ENCODE data around the gene KIFAP3. TPM values are rescaled to one million over a fixed set of nuclear protein-coding genes. Genes with fewer than 3 reads are reported as not detected.
"Not testable (repeated sequence)": the region's sequence is repeated elsewhere in the genome, so short reads cannot be mapped to it uniquely, and the experiment has no call there.

The KIFAP3 gene
- total RNA-seq, 1 donor from 2014 or later: 15.1 TPM

DNA sequence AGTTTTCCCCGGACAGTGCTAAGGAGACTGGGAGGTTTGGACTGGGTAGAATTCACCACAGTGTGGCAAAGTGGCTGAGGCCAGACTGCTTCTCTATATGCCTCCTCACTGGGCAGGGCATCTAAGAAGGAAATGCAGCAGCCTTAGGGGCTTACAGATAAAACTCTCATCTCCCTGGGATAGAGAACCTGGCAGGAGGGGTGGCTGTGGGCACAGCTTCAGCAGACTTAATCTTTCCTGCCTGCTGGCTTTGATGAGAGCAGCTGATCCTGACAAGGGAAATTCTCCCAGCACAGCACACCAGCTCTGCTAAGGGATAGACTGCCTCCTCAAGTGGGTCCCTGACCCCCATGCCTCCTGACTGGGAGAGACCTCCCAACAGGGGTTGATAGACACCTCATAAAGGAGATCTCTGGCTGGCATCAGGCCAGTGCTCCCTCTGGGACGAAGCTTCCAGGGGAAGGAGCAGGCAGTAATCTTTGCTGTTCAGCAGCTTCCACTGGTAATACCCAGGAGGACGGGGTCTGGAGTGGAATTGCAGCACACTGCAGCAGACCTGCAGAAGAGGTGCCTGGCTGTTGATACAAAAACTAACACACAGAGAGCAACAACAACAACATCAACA, 25.2 kb downstream of the KIFAP3 start:
- Mint-ChIP-seq H3K4me1 (ENCODE audit: low read depth) (no peaks in the 10 kb centered on the region), H3K27me3 (ENCODE audit: low read depth) (no peaks in the 10 kb centered on the region), H3K27ac (no peak overlapping the region), H3K36me3 (ENCODE audit: low read depth) (peaks cover 29% of the 10 kb centered on the region), H3K4me3 (ENCODE audit: low read depth) (no peak overlapping the region), H3K9me3 (peaks cover 3% of the 10 kb centered on the region)
- DNase-seq (ENCODE audit: low spot score): no peak
- intact Hi-C loops (cut with micrococcal nuclease): no loop called here

DNA sequence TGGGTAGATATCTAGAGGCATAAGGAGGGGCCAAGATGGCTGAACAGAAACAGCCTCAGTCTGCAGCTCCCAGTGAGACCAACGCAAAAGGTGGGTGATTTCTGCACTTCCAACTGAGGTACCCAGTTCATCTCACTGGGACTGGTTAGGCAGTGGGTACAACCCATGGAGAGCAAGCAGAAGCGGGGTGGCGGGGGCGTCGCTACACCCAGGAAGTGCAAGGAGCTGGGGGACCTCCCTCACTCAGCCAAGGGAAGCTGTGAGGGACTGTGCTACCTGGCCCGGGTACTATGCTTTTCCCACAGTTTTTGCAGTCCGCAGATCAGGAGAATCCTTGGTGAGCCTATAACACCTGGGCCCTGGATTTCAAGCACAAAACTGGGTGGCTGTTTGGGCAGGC, 26.0 kb downstream of the KIFAP3 start:
- Mint-ChIP-seq H3K4me1 (ENCODE audit: low read depth) (no peaks in the 10 kb centered on the region), H3K27me3 (ENCODE audit: low read depth) (no peaks in the 10 kb centered on the region), H3K36me3 (ENCODE audit: low read depth) (peaks cover 23% of the 10 kb centered on the region), H3K27ac (no peak overlapping the region), H3K9me3 (peaks cover 3% of the 10 kb centered on the region), H3K4me3 (ENCODE audit: low read depth) (no peak overlapping the region)
- DNase-seq (ENCODE audit: low spot score): no peak
- intact Hi-C loops (cut with micrococcal nuclease): no loop called here

DNA sequence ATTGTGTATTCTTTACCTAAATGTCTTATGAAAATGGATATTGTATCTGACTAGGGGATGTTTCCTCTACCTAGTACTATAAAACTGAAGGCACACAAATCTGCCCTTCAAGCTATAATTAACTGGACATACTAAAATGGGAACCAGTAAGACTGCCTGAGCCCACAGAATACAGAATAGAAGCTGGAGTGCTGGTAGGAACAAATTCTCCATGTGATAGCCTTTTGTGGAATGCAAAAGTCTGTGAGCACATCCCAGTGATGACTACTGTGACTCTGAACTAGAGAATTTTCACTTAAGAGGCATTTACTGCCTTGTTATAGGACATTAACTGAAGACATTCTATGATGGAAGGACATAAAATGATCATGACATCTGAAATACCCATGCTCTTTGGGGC, 30.3 kb downstream of the KIFAP3 start:
- intact Hi-C loops (cut with micrococcal nuclease): no loop called here
- no peaks in the 10 kb centered on the region for H3K27me3 Mint-ChIP-seq (ENCODE audit: low read depth)
- H3K4me1 Mint-ChIP-seq (ENCODE audit: low read depth): no peaks in the 10 kb centered on the region
- no peak overlapping the region for H3K4me3 Mint-ChIP-seq (ENCODE audit: low read depth)
- H3K9me3 Mint-ChIP-seq: no peaks in the 10 kb centered on the region
- peaks cover 14% of the 10 kb centered on the region for H3K36me3 Mint-ChIP-seq (ENCODE audit: low read depth)
- DNase-seq (ENCODE audit: low spot score): no peak
- H3K27ac Mint-ChIP-seq: no peak overlapping the region

DNA sequence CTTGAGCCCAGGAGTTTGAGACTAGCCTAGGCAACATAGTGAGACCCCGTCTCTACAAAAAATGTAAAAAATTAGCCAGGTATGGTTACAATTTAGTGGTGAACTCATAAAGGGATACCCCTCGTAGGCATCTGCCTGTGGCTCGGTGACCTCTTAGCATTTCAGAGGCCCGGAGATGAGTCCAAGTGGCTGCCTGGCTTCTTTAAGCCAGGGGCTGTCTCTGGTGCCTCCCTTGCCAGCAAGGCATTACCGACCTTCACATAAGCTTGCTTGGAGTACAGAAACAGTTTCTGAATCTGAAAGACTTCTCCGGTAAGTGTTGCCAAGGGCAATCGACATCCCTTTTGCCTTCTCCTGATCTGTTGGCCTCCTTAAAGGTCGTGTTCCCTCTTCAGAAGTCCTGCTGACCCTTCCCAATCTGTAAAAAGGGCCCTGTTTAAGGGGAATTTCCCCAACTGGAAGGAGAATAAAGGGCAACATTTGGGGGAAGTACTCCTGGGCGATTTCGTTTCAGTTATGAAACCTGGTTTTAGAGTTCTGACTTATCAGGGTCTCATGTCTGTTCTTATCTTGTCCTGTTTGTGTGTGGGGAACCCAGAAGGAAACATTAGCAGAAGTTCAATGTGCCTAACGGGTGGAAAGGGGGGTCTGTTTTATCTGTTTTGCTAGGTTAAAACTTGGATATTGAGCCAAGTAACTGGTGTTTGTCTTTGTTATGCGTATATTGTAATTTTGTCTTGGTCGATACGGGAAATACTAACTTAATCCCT, 32.9 kb downstream of the KIFAP3 start:
- H3K9me3 Mint-ChIP-seq: no peaks in the 10 kb centered on the region
- peaks cover 8% of the 10 kb centered on the region for H3K36me3 Mint-ChIP-seq (ENCODE audit: low read depth)
- no peaks in the 10 kb centered on the region for H3K4me1 Mint-ChIP-seq (ENCODE audit: low read depth)
- no peak overlapping the region for H3K27ac Mint-ChIP-seq
- H3K27me3 Mint-ChIP-seq (ENCODE audit: low read depth): no peaks in the 10 kb centered on the region
- H3K4me3 Mint-ChIP-seq (ENCODE audit: low read depth): no peak overlapping the region
- DNase-seq (ENCODE audit: low spot score): no peak
- intact Hi-C loops (cut with micrococcal nuclease): no loop called here

DNA sequence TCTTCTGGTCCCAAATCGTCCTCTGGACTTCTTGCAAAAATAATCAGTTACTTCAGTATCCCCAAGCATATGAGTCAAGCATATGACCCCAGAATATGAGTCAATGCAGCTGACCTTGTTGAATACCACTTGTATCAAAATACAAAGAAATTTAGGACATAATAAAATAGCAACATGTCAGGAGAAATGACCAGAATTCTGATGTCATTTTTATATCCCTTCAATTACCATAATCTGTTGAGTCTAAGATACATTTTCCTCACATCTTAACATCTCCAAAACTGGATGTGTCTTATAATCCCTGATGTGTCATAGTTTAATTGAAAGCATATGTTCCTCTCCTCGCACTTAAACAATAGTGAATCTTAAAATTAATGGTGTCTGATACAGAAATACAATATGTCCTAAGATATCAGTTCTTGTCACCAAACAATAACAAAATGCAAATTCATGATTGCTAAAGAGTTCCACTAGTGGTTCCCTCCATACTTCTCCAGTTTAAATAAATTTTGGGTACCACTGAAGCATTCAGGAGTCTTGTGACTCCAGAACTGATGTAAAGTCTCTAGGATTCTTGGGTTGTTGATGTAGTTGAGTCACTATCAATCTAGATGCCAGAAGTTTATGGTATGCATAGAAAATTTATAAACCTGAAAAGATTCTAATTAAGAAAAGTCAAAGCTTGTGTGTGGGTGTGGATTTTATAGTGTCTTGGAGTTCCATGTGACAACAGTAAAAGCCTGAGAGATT, 41.8 kb downstream of the KIFAP3 start:
- Mint-ChIP-seq H3K4me3 (ENCODE audit: low read depth) (no peak overlapping the region), H3K36me3 (ENCODE audit: low read depth) (peaks cover 2% of the 10 kb centered on the region), H3K4me1 (ENCODE audit: low read depth) (peaks cover 5% of the 10 kb centered on the region), H3K27me3 (ENCODE audit: low read depth) (no peaks in the 10 kb centered on the region), H3K9me3 (peaks cover under 1% of the 10 kb centered on the region), H3K27ac (no peak overlapping the region)
- intact Hi-C loops (cut with micrococcal nuclease): no loop called here
- no peak for DNase-seq (ENCODE audit: low spot score)

DNA sequence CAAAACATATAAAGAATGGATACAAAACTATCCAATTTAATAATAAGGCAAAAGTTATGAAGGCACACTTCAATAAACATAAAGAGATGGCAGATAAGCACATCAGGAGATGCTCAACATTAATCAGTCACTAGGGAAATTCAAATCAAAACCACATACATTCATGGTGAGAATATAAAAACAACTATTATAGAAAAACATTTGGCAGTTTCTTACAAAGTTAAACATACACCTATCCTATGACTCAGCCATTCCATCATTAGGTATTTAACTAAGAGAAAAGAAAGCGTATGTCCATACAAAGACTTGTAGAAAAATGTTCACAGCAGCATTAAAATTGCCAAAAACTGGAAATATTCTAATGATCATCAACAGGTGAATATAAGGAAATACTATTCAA, 44.3 kb downstream of the KIFAP3 start:
- Mint-ChIP-seq H3K27me3 (ENCODE audit: low read depth) (no peaks in the 10 kb centered on the region), H3K9me3 (peaks cover 16% of the 10 kb centered on the region), H3K4me1 (ENCODE audit: low read depth) (peaks cover 5% of the 10 kb centered on the region), H3K36me3 (ENCODE audit: low read depth) (peaks cover 15% of the 10 kb centered on the region), H3K27ac (no peak overlapping the region), H3K4me3 (ENCODE audit: low read depth) (no peak overlapping the region)
- intact Hi-C loops (cut with micrococcal nuclease): no loop called here
- no peak for DNase-seq (ENCODE audit: low spot score)

DNA sequence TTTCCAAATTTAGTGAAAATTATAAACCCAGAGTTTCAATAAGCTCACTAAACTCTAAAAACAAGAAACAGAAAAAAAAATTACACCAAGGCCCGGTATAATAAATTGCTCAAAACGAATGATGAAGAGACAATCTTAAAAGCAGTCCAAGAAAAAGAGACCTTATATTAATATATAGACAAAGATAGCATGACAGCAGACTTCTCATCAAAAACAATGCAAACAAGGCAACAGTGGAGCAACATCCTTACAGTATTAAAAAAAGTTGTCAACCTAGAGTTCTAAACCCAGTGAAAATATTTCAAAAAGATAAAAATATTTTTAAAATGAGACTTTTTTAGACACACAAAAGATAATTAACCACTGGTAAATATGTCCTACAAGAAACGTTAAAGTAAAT, 46.7 kb downstream of the KIFAP3 start:
- DNase-seq (ENCODE audit: low spot score): no peak
- Mint-ChIP-seq H3K9me3 (peaks cover 16% of the 10 kb centered on the region), H3K4me1 (ENCODE audit: low read depth) (peaks cover 5% of the 10 kb centered on the region), H3K4me3 (ENCODE audit: low read depth) (no peak overlapping the region), H3K27me3 (ENCODE audit: low read depth) (no peaks in the 10 kb centered on the region), H3K27ac (no peak overlapping the region), H3K36me3 (ENCODE audit: low read depth) (peaks cover 19% of the 10 kb centered on the region)
- intact Hi-C loops (cut with micrococcal nuclease): no loop called here

DNA sequence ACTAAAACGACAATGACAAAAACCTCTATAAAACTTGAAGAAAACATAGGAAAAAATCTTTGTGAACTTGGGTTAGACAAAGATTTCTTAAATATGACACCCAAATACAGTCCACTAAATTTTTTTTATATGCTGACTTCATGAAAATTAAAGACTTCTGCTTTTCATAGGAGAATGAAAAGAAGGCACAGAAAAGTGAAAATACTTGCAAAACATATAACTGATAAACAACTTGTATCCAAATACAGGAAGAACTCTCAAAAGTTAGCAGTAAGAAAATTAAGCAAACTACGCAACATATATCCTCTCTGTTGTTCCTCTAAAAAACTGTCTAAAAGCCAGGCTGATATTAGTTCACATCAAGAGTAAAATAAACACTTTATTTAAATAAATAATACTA, 53.6 kb downstream of the KIFAP3 start:
- Mint-ChIP-seq H3K4me3 (ENCODE audit: low read depth) (no peak overlapping the region), H3K4me1 (ENCODE audit: low read depth) (no peaks in the 10 kb centered on the region), H3K36me3 (ENCODE audit: low read depth) (peaks cover 16% of the 10 kb centered on the region), H3K9me3 (peaks cover 6% of the 10 kb centered on the region), H3K27me3 (ENCODE audit: low read depth) (no peaks in the 10 kb centered on the region), H3K27ac (no peak overlapping the region)
- DNase-seq (ENCODE audit: low spot score): no peak
- intact Hi-C loops (cut with micrococcal nuclease): no loop called here

DNA sequence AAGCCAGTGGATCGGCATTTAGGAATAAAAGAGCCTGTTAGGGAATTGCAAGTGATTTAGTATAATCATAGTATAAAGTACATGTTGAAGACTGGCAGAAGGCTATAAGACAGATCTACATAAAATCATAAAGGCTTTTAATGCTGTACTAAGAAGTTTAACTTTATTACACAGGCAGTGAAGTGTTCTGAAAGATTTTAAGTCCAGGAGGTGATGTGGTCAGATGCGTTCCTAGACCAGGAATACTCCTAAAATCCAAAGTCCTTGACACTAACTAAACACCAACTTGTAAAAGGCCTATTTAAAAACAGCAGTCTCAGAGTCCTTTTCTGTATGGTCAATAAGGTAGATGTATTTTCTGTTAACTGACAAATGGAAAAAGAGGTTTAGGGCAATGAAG, 57.0 kb downstream of the KIFAP3 start:
- intact Hi-C loops (cut with micrococcal nuclease): no loop called here
- no peaks in the 10 kb centered on the region for H3K27me3 Mint-ChIP-seq (ENCODE audit: low read depth)

DNA sequence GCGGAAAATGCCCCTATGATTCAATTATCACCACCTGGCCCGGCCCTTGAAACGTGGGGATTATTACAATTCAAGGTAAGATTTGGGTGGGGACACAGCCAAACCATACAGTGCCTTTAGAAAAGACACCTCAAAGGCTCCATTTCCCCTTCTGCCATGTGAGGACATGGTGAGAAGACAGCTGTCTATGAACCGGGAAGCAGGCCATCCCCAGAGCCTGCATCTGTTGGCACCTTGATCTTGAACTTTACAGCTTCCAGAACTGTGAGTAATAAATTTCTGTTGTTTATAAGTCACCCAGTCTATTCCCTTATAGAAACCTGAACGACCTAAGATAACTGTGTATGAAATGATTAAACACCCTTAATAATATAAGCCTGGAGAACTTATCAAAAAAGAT, 61.6 kb downstream of the KIFAP3 start:
- no peaks in the 10 kb centered on the region for H3K4me1 Mint-ChIP-seq (ENCODE audit: low read depth)
- no peak overlapping the region for H3K4me3 Mint-ChIP-seq (ENCODE audit: low read depth)
- no peak overlapping the region for H3K27ac Mint-ChIP-seq
- intact Hi-C loops (cut with micrococcal nuclease): no loop called here
- H3K9me3 Mint-ChIP-seq: peaks cover 3% of the 10 kb centered on the region
- no peaks in the 10 kb centered on the region for H3K36me3 Mint-ChIP-seq (ENCODE audit: low read depth)
- H3K27me3 Mint-ChIP-seq (ENCODE audit: low read depth): no peaks in the 10 kb centered on the region
- DNase-seq (ENCODE audit: low spot score): no peak

More for the DNA sequence above, 57.0 kb downstream of the KIFAP3 start:
- H3K4me1 Mint-ChIP-seq (ENCODE audit: low read depth): no peaks in the 10 kb centered on the region
- peaks cover 10% of the 10 kb centered on the region for H3K36me3 Mint-ChIP-seq (ENCODE audit: low read depth)
- peaks cover 4% of the 10 kb centered on the region for H3K9me3 Mint-ChIP-seq
- DNase-seq (ENCODE audit: low spot score): no peak
- H3K27ac Mint-ChIP-seq: no peak overlapping the region
- H3K4me3 Mint-ChIP-seq (ENCODE audit: low read depth): no peak overlapping the region

DNA sequence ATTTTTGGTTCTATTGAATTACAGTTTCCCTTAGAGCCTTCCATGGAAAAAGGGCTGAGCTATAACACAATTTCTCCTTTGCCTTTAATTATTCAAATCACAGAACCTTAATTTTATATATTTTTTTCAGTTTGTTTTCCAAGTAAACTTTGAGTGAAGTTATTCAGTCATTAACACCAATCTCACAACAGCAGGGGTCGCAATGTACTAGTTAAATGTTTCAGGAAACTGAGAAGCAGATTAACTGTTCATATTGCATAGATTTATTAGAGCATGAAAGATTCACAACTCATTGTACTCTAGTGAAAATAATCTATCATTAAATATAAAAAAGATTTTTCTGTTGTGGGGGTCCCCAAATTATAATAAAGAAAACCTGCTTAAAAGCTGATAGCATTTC, 64.1 kb downstream of the KIFAP3 start:
- intact Hi-C loops (cut with micrococcal nuclease): no loop called here
- no peaks in the 10 kb centered on the region for H3K27me3 Mint-ChIP-seq (ENCODE audit: low read depth)
- no peaks in the 10 kb centered on the region for H3K4me1 Mint-ChIP-seq (ENCODE audit: low read depth)
- peaks cover 10% of the 10 kb centered on the region for H3K9me3 Mint-ChIP-seq
- DNase-seq (ENCODE audit: low spot score): no peak
- no peaks in the 10 kb centered on the region for H3K36me3 Mint-ChIP-seq (ENCODE audit: low read depth)
- H3K4me3 Mint-ChIP-seq (ENCODE audit: low read depth): no peak overlapping the region
- no peak overlapping the region for H3K27ac Mint-ChIP-seq

DNA sequence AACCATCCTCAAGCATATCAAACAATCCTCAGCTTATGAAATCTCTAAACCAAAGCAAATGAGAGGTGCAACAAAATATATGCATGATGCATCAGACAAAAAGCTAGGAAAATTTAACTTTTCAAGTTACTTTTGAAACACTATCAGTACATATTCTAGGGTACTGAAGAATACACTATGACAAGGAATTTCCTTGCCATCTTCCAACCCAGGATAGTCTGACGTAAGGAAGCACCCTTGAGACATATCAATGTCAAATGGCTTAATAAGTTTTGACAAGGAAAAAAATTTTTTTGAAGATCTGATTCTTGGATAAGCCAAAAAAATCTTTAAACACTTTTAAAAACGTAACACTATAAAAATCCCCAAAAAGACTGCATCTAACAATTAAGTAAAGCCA, 64.9 kb downstream of the KIFAP3 start:
- Mint-ChIP-seq H3K4me1 (ENCODE audit: low read depth) (no peaks in the 10 kb centered on the region), H3K27me3 (ENCODE audit: low read depth) (no peaks in the 10 kb centered on the region), H3K4me3 (ENCODE audit: low read depth) (no peak overlapping the region), H3K9me3 (peaks cover 10% of the 10 kb centered on the region), H3K36me3 (ENCODE audit: low read depth) (no peaks in the 10 kb centered on the region), H3K27ac (no peak overlapping the region)
- DNase-seq (ENCODE audit: low spot score): no peak
- intact Hi-C loops (cut with micrococcal nuclease): no loop called here

DNA sequence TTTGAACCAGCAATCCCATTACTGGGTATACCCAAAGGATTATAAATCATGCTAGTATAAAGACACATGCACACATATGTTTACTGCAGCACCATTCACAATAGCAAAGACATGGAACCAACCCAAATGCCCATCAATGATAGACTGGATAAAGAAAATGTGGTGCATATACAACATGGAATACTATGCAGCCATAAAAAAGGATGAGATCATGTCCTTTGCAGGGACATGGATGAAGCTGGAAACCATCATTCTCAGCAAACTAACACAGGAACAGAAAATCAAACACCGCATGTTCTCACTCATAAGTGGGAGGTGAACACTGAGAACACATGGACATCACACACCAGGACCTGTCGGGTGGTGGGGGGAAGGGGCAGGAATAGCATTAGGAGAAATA, 65.8 kb downstream of the KIFAP3 start:
- H3K4me1 Mint-ChIP-seq (ENCODE audit: low read depth); H3K36me3 Mint-ChIP-seq (ENCODE audit: low read depth); DNase-seq (ENCODE audit: low spot score); intact Hi-C loops (cut with micrococcal nuclease); H3K4me3 Mint-ChIP-seq (ENCODE audit: low read depth); H3K27me3 Mint-ChIP-seq (ENCODE audit: low read depth); H3K27ac Mint-ChIP-seq: not testable (repeated sequence)
- peaks cover 10% of the 10 kb centered on the region for H3K9me3 Mint-ChIP-seq
